Smooth muscle cell (in vitro differentiated cells): Measurements from ENCODE around the gene MEAK7. TPM values are rescaled to one million over a fixed set of nuclear protein-coding genes. Genes with fewer than 3 reads are reported as not detected.

Experiments
- DNase-seq: peaks from one replicate; lab custom pipeline; 2025; ENCODE audit not compliant: unreplicated experiment; lab: John Stamatoyannopoulos, UW
- H2AFZ ChIP-seq: fragments of 200-600 bp; sonication (generic); 2 replicates; pipeline ENCODE4 v1.6.0; 2016; ENCODE audit warnings: antibody characterized with exemption, low read depth, mild to moderate bottlenecking
- H3F3A ChIP-seq: fragments of 200-600 bp; sonication (generic); 2 replicates; pipeline ENCODE4 v1.6.0; 2017; ENCODE audit warnings: antibody characterized with exemption, low read depth
- H3K27ac ChIP-seq: fragments of 200-600 bp; sonication (generic); 2 replicates; pipeline ENCODE4 v1.5.1; 2016; ENCODE audit warnings: low read depth, mild to moderate bottlenecking
- H3K27me3 ChIP-seq: fragments of 200-600 bp; sonication (generic); 2 replicates; pipeline ENCODE4 v1.6.1; 2016; ENCODE audit warnings: low read depth, mild to moderate bottlenecking
- H3K36me3 ChIP-seq: fragments of 200-600 bp; sonication (generic); 2 replicates; pipeline ENCODE4 v1.5.1; 2016; ENCODE audit warnings: low read depth
- H3K4me1 ChIP-seq: fragments of 200-600 bp; sonication (generic); 2 replicates; pipeline ENCODE4 v1.5.1; 2016; ENCODE audit warnings: low read depth
- H3K4me2 ChIP-seq: fragments of 200-600 bp; sonication (generic); 2 replicates; pipeline ENCODE4 v1.6.0; 2016; ENCODE audit warnings: mild to moderate bottlenecking
- H3K4me3 ChIP-seq: fragments of 200-600 bp; sonication (generic); 2 replicates; pipeline ENCODE4 v1.5.1; 2016; ENCODE audit warnings: mild to moderate bottlenecking
- H3K79me2 ChIP-seq: fragments of 200-600 bp; sonication (generic); 2 replicates; pipeline ENCODE4 v1.6.0; 2016; ENCODE audit warnings: low read depth, mild to moderate bottlenecking
- H3K9ac ChIP-seq: fragments of 200-600 bp; sonication (generic); 2 replicates; pipeline ENCODE4 v1.6.0; 2016; ENCODE audit warnings: low read depth
- H3K9me3 ChIP-seq: fragments of 200-600 bp; sonication (generic); replicated peaks from 2 replicates; pipeline ENCODE4 v1.5.1; 2016; ENCODE audit warnings: low read depth
- H4K20me1 ChIP-seq: fragments of 200-600 bp; sonication (generic); 2 replicates; pipeline ENCODE4 v1.6.0; 2016; ENCODE audit warnings: low read depth
- WGBS: methylation state at CpG from one replicate; pipeline ENCODE4 v1.1.7; 2016; ENCODE audit warnings: low lambda C conversion rate; 5-methylcytosine and 5-hydroxymethylcytosine counted together
- polyA plus RNA-seq: library from polyadenylated mRNA; unstranded; fragments of >200 nt; fragmentation: Nextera tagmentation; extraction: Ambion mirVana; gene quantifications from 2 replicates; pipeline ENCODE4 v1.2.1, GENCODE V29; 2016
- total RNA-seq: library from RNA; depleted of rRNA; stranded (reverse); fragments of >200 nt; gene quantifications from 2 replicates; pipeline ENCODE4 v1.2.3, GENCODE V29; 2014
- TF ChIP-seq, protein P1 (sequence below): fragments of 200-600 bp; sonication (generic); IDR thresholded peaks from 2 replicates; pipeline ENCODE4 v1.5.1; 2017; ENCODE audit warnings: borderline replicate concordance, mild to moderate bottlenecking, antibody characterized with exemption; ENCODE audit not compliant: insufficient read depth, poor library complexity, severe bottlenecking

Gene MEAK7
- total and polyA plus RNA-seq, 2 experiments from 2014 or later, result 26.4 to 32.1 TPM

DNA sequence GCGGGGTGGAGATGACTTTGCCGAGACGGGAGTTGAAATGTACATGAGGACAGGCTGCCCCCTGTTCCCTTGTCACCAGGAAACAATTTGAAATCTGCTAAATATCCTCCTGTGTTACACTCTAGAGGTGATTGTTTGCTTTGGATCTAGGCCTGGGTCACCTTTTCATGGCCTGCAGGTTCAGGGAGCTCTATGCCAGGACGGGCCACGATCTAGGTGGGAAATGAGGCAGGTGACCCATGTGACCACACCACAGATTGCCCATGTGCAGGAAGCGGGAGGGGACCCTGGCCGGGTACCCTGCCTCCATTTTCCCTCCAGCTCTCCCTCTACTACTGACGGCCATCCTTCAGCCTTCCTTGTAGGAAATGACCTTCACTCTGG is 43.4 kb downstream of the MEAK7 start:
- no peak for DNase-seq

DNA sequence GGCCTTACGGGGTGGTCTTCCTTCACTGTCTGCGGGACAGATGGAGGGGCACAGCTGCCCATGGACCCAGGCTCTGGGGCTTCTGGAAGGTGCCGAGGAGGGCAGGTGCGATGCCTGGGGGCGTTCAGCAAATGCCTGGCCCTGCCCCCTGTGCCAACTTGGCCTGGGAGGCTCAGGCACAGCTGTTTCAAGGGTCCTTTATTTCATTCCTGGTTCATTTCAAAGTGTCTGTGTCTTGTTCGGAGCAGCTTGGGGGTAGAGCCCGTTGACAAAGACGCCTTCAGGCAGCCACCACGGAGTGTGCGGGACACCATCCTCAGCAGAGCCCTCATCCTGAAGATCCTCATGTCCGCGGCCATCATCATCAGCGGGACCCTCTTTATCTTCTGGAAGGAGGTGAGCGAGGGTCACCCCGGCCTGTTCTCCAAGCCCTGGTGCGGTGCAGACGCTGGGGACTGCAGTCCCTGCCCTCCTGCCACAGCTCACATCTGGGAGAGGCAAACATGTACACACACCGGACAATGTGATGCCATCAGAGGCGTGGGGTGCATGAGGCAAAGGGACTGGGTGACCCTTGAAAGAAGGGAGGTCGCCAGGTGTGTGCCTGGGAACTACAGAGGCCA is 43.9 kb downstream of the MEAK7 start:
- H3K4me2 ChIP-seq, result no peak overlapping the region
- no peak overlapping the region for H3K27ac ChIP-seq
- no peaks in the 10 kb centered on the region for H3K9me3 ChIP-seq
- no peaks in the 10 kb centered on the region for H3K36me3 ChIP-seq
- no peak overlapping the region for H2AFZ ChIP-seq
- no peak for DNase-seq
- no peak overlapping the region for H3K9ac ChIP-seq
- H3K4me3 ChIP-seq, result no peak overlapping the region
- peaks cover 4% of the 10 kb centered on the region for H4K20me1 ChIP-seq
- no peaks in the 10 kb centered on the region for H3F3A ChIP-seq
- H3K79me2 ChIP-seq, result no peaks in the 10 kb centered on the region
- WGBS, result 91% methylated on average over 20 of the region's 20 CpGs
- no peaks in the 10 kb centered on the region for H3K27me3 ChIP-seq
- TF ChIP-seq, protein P1, sequence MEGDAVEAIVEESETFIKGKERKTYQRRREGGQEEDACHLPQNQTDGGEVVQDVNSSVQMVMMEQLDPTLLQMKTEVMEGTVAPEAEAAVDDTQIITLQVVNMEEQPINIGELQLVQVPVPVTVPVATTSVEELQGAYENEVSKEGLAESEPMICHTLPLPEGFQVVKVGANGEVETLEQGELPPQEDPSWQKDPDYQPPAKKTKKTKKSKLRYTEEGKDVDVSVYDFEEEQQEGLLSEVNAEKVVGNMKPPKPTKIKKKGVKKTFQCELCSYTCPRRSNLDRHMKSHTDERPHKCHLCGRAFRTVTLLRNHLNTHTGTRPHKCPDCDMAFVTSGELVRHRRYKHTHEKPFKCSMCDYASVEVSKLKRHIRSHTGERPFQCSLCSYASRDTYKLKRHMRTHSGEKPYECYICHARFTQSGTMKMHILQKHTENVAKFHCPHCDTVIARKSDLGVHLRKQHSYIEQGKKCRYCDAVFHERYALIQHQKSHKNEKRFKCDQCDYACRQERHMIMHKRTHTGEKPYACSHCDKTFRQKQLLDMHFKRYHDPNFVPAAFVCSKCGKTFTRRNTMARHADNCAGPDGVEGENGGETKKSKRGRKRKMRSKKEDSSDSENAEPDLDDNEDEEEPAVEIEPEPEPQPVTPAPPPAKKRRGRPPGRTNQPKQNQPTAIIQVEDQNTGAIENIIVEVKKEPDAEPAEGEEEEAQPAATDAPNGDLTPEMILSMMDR, result no peak
- no peaks in the 10 kb centered on the region for H3K4me1 ChIP-seq

More for the DNA sequence above, 43.4 kb downstream of the MEAK7 start:
- H3K4me2 ChIP-seq, result no peak overlapping the region
- H3K27ac ChIP-seq, result no peak overlapping the region
- 88% methylated on average over 8 of the region's 8 CpGs for WGBS
- no peaks in the 10 kb centered on the region for H3K4me1 ChIP-seq
- no peaks in the 10 kb centered on the region for H3K9me3 ChIP-seq
- no peaks in the 10 kb centered on the region for H3K79me2 ChIP-seq
- no peaks in the 10 kb centered on the region for H3F3A ChIP-seq
- no peak overlapping the region for H3K4me3 ChIP-seq
- no peaks in the 10 kb centered on the region for H3K36me3 ChIP-seq
- no peak overlapping the region for H2AFZ ChIP-seq
- peaks cover 4% of the 10 kb centered on the region for H4K20me1 ChIP-seq
- TF ChIP-seq, protein P1, result no peak
- H3K27me3 ChIP-seq, result no peaks in the 10 kb centered on the region
- H3K9ac ChIP-seq, result no peak overlapping the region

DNA sequence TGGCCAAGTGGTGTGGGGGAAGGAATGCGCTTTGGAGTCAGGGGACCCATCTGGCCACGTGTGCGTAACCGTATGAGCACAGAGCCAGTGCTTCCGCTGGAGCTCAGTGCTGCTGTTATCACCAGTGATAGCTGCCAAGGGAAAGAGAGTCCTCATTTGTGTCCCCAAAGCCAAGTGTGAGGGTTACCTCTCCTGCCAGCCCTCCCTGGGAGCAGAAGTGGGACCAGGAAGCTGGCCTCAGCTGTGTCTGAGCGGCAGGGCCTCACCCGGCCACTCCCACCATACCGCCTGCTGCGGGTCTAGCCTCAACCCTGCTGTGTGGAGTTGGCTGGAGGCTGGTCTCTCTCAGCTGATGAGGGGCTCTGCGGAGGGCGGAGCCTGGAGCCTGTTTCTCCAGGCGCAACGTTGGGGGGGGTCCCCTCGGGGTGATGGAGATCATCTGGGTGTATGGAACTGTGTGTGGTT is 44.5 kb downstream of the MEAK7 start:
- Histone ChIP-seq H3K36me3 (no peaks in the 10 kb centered on the region), H4K20me1 (peaks cover 4% of the 10 kb centered on the region), H2AFZ (no peak overlapping the region), H3F3A (no peaks in the 10 kb centered on the region), H3K79me2 (no peaks in the 10 kb centered on the region), H3K9ac (no peak overlapping the region), H3K4me3 (no peak overlapping the region), H3K4me1 (no peaks in the 10 kb centered on the region), H3K27me3 (no peaks in the 10 kb centered on the region), H3K9me3 (no peaks in the 10 kb centered on the region), H3K27ac (no peak overlapping the region), H3K4me2 (no peak overlapping the region)
- 90% methylated on average over 14 of the region's 14 CpGs for WGBS
- TF ChIP-seq, protein P1, result no peak
- no peak for DNase-seq

DNA sequence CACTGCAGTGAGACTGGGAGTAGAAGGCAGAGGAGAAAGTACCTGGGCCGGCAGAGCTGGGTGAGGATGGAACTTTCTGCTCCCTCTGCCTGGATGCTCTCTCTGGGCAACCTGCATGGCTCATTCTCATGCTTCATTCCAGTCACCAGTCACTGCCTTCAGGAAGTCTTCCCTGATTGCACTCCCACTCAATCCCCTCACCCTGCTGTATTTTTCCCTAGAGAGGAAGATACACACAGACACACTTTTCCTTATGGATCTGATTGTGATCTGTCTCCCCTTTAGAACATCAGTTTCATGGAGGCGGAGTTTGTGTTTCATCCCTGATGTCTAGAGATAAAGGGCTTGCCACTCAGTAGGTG is 44.9 kb downstream of the MEAK7 start:
- H3K36me3 ChIP-seq, result no peaks in the 10 kb centered on the region

More for the DNA sequence above, 44.9 kb downstream of the MEAK7 start:
- Histone ChIP-seq H3K9me3 (no peaks in the 10 kb centered on the region), H3K4me3 (no peak overlapping the region), H3K4me1 (no peaks in the 10 kb centered on the region), H3K27me3 (no peaks in the 10 kb centered on the region), H3K79me2 (no peaks in the 10 kb centered on the region), H3K4me2 (no peak overlapping the region), H2AFZ (no peak overlapping the region), H3F3A (no peaks in the 10 kb centered on the region), H3K27ac (no peak overlapping the region), H3K9ac (no peak overlapping the region), H4K20me1 (peaks cover 4% of the 10 kb centered on the region)
- TF ChIP-seq, protein P1, result no peak
- 90% methylated on average over 2 of the region's 2 CpGs for WGBS
- DNase-seq, result no peak
